Heart left ventricle (tissue), 16 donors: ENCODE results near the gene SNN. TPM values are rescaled to one million over a fixed set of nuclear protein-coding genes. Genes with fewer than 3 reads are reported as not detected.

Experiments used
- ATAC-seq, 4 donors: fragments of 200-7000 bp; cut with Tn5 transposase; one replicate each; pipeline ENCODE4 v1.9.1; 2020 to 2022; ENCODE audit warnings: moderate library complexity in 4 of 4, mild to moderate bottlenecking in 3 of 4, moderate number of reproducible peaks in 1 of 4
- DNase-seq, 5 donors: peaks; one replicate each; pipeline ENCODE4 v3.0.0-alpha.2; 2020
- H3K27ac ChIP-seq, 12 donors: fragments of 200-600 bp; sonication (generic) in 4 of 12; one replicate each; pipeline versions ENCODE4 v1.5.0 to v1.8.0; 2016 to 2022; ENCODE audit warnings: mild to moderate bottlenecking in 2 of 12
- H3K27me3 ChIP-seq, 9 donors: fragments of 200-600 bp; sonication (generic) in 2 of 9; one replicate each; pipeline versions ENCODE4 v1.5.1 to v1.8.0; 2016 to 2022; ENCODE audit warnings: mild to moderate bottlenecking in 3 of 9
- H3K36me3 ChIP-seq, 9 donors: fragments of 200-600 bp; sonication (generic) in 2 of 9; one replicate each; pipeline versions ENCODE4 v1.5.0 to v1.8.0; 2018 to 2022; ENCODE audit warnings: mild to moderate bottlenecking in 2 of 9
- H3K4me1 ChIP-seq, 12 donors: fragments of 200-600 bp; sonication (generic) in 4 of 12; one replicate each; pipeline versions ENCODE4 v1.5.0 to v1.8.0; 2016 to 2022; ENCODE audit warnings: mild to moderate bottlenecking in 3 of 12
- H3K4me3 ChIP-seq, 12 donors: fragments of 200-600 bp; sonication (generic) in 4 of 12; one replicate each; pipeline versions ENCODE4 v1.5.0 to v1.8.0; 2017 to 2022; ENCODE audit warnings: mild to moderate bottlenecking in 9 of 12, moderate library complexity in 4 of 12
- H3K9me3 ChIP-seq, 12 donors: fragments of 200-600 bp; sonication (generic) in 4 of 12; one replicate each; pipeline versions ENCODE4 v1.5.0 to v1.8.0; 2016 to 2022; ENCODE audit warnings: mild to moderate bottlenecking in 1 of 12
- POLR2A ChIP-seq, 2 donors: fragments of 450-650 bp; IDR thresholded peaks; one replicate each; pipeline ENCODE4 v1.6.1; 2017; ENCODE audit warnings: antibody characterized with exemption in 2 of 2, mild to moderate bottlenecking in 2 of 2, moderate library complexity in 2 of 2
- WGBS, 4 donors: extraction: QIAGEN DNeasy Blood & Tissue Kit in 2 of 4; methylation state at CpG; one replicate each; pipeline versions ENCODE4 v1.1.5 to v1.1.7; 2013 to 2018; 5-methylcytosine and 5-hydroxymethylcytosine counted together
- intact Hi-C, 10 donors: fragments of 100-400 bp; cut with DNase I; formaldehyde crosslinking; loops; one replicate each; pipeline versions ENCODE4 v1.11.1 to v1.14.2; 2022
- polyA plus RNA-seq, 2 donors: library from polyadenylated mRNA; stranded (reverse); fragments of 200-250 nt; gene quantifications; one replicate each; pipeline ENCODE4 v1.2.3, GENCODE V29; 2013
- total RNA-seq, 9 donors: library from RNA; depleted of rRNA in 2 of 9; stranded (reverse); fragments of >200 nt in 2 of 9; fragmentation: NEBNext Ultra II Directional in 3 of 9; extraction: Animal tissue kit (Norgen Biotek cat#: 25700) in 3 of 9; gene quantifications; one replicate each; pipeline versions ENCODE4 v1.1.0 to v1.2.4, GENCODE V29; 2016 to 2023
- TF ChIP-seq, protein P1 (sequence below), 12 donors: fragments of 200-600 bp; sonication (generic) in 4 of 12; IDR thresholded peaks; one replicate each; pipeline versions ENCODE4 v1.5.0 to v1.8.0; 2018 to 2022; ENCODE audit warnings: antibody characterized with exemption in 12 of 12, mild to moderate bottlenecking in 5 of 12
- donor health status: ischemic (EF 13 %, LVEDD 7.1; RV severe dilation, severe dysfunction).
- donor health status: healthy with polysubstance abuse.
- donor health status: DM: no; HTN: yes; CAD: no.
- donor health status: DM: no; HTN: no; CAD: no.
- donor health status: ischemic (EF 25% LVEDD 6.9; RV normal size, moderate dysfunction).
- donor health status: ischemic (EF 25% LVEDD 5.7; RV mildly dilated, moderate dysfunction).
- donor health status: healthy.
- donor health status: DM: yes; HTN: yes; CAD: no.
- donor health status: ischemic (EF 35%, LVEDD 5.7; RV mildly dilated, moderate dysfunction).
- donor health status: nonischemic (EF 11% LVEDD 7.7; RV severe dilation, severe dysfunction).
- donor health status: DM: yes; HTN: yes; CAD: no.
- donor health status: PGD.
- donor health status: ischemic (EF 29% LVEDD 5.4; RV normal size, mild dysfunction).
- donor health status: nonischemic (EF 23%, LVEDD 6.1; RV moderate dilation, normal function).

The SNN gene
- total and polyA plus RNA-seq, 11 donors: 12.5 to 60.0 (median 36.4) TPM

DNA sequence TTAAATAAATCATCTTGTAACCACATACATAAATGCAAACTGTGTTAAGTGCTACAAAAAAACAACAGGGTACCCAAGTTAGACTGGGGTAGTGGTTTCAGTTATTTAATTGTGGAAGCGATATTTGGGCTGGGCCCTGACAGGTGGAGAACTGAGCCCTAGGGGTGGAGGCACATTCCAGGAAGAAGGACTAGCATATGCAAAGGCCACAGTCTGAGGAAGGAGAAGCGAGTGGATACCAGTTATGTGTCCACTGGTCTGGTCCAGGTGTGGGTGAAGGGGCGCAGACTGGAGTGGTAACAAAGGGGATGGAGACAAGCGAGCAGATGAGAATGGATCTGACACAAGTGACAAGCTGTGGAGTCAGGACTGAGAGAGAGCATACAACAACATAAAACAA is 51.5 kb downstream of the SNN start:
- no peak for DNase-seq
- no peak for TF ChIP-seq POLR2A (IDR thresholded peaks at IDR 0.05)
- no peak overlapping the region for H3K4me3 ChIP-seq
- H3K27me3 ChIP-seq: no peaks in the 10 kb centered on the region
- no peak for ATAC-seq
- WGBS, 4 donors: 93 to 98% (median 98%) methylated on average over 4 of the region's 4 CpGs
- H3K4me1 ChIP-seq: peaks cover 0 to 11% (median 0%) of the 10 kb centered on the region in 12 donors
- H3K36me3 ChIP-seq: peaks cover 0 to 89% (median 81%) of the 10 kb centered on the region in 9 donors
- no peaks in the 10 kb centered on the region for H3K9me3 ChIP-seq
- H3K27ac ChIP-seq: no peak overlapping the region
- intact Hi-C loops: loop anchor here in 5 of 10 donors (5.0 to 10.0 kb wide), 5 partner anchors 75 to 755 kb away; a partner anchor contains a TSS

GRCh38 chr16:11721781-11722467 is 53.7 kb downstream of the SNN start:
- no peaks in the 10 kb centered on the region for H3K27me3 ChIP-seq
- H3K9me3 ChIP-seq: no peaks in the 10 kb centered on the region
- DNase-seq (no peak), ATAC-seq (no peak)
- intact Hi-C loops: loop anchor here in 1 of 10 donors (5.0 kb wide), 1 partner anchor 195 kb away; a partner anchor contains a TSS
- WGBS, 4 donors: 76 to 81% (median 77%) methylated on average over 4 of the region's 4 CpGs
- TF ChIP-seq, protein P1, sequence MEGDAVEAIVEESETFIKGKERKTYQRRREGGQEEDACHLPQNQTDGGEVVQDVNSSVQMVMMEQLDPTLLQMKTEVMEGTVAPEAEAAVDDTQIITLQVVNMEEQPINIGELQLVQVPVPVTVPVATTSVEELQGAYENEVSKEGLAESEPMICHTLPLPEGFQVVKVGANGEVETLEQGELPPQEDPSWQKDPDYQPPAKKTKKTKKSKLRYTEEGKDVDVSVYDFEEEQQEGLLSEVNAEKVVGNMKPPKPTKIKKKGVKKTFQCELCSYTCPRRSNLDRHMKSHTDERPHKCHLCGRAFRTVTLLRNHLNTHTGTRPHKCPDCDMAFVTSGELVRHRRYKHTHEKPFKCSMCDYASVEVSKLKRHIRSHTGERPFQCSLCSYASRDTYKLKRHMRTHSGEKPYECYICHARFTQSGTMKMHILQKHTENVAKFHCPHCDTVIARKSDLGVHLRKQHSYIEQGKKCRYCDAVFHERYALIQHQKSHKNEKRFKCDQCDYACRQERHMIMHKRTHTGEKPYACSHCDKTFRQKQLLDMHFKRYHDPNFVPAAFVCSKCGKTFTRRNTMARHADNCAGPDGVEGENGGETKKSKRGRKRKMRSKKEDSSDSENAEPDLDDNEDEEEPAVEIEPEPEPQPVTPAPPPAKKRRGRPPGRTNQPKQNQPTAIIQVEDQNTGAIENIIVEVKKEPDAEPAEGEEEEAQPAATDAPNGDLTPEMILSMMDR (IDR thresholded peaks at IDR 0.05): no peak
- TF ChIP-seq POLR2A (IDR thresholded peaks at IDR 0.05): no peak
- no peak overlapping the region for H3K4me3 ChIP-seq
- peaks cover 0 to 21% (median 2%) of the 10 kb centered on the region in 12 donors for H3K4me1 ChIP-seq
- peaks cover 0 to 93% (median 87%) of the 10 kb centered on the region in 9 donors for H3K36me3 ChIP-seq
- H3K27ac ChIP-seq: no peak overlapping the region

GRCh38 chr16:11722468-11722808 is 54.2 kb downstream of the SNN start:
- no peak overlapping the region for H3K27ac ChIP-seq

DNA sequence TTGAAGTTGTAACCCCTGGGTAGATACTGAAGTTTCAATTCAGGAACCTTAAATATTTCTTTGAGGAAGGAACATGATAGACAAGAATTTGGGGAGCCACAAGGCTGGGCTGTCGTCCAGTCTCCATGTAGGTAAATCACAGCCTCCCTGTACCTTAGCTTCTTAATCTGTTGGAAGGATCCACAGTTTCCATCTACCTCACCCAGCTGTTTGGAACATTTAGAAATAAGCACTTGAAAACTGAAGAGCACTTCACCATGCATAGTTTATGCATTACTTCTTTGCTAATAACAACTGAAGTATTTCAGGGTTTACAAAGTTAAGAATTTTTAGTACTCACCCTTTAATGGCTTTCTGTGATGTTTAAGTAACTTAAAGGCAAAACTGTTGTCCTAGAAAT is 57.2 kb downstream of the SNN start:
- H3K27ac ChIP-seq: no peak overlapping the region
- ATAC-seq: peak in 1 of 4 donors; percentile 26

More at GRCh38 chr16:11722468-11722808, 54.2 kb downstream of the SNN start:
- DNase-seq (no peak), ATAC-seq (no peak)
- Histone ChIP-seq H3K36me3 (peaks cover 0 to 96% (median 87%) of the 10 kb centered on the region in 9 donors), H3K27me3 (no peaks in the 10 kb centered on the region), H3K9me3 (no peaks in the 10 kb centered on the region), H3K4me3 (no peak overlapping the region), H3K4me1 (peaks cover 0 to 21% (median 2%) of the 10 kb centered on the region in 12 donors)
- intact Hi-C loops: loop anchor here in 1 of 10 donors (5.0 kb wide), 1 partner anchor 195 kb away; a partner anchor contains a TSS
- 83 to 91% (median 89%) methylated on average over 3 of the region's 3 CpGs for WGBS, 4 donors
- TF ChIP-seq POLR2A (IDR thresholded peaks at IDR 0.05): no peak
- TF ChIP-seq, protein P1 (IDR thresholded peaks at IDR 0.05): no peak

DNA sequence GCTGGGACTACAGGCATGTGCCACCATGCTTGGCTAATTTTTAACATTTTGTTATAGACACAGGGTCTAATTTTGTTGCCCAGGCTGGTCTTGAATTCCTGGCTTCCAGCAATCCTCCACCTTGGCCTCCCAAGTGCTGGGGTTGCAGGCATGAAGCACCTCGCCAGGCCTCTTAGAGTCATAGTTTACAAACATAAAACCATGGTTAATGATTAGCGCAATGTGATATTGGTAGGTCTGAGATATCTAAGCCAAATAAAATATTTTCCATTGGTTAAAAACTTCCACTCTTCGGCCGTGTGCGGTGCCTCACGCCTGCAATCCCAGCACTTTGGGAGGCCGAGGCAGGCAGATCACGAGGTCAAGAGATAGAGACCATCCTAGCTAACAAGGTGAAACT is 57.8 kb downstream of the SNN start:
- Histone ChIP-seq H3K27ac (peak overlapping the region in 1 of 12 donors; percentile 12), H3K4me3 (no peak overlapping the region), H3K27me3 (no peaks in the 10 kb centered on the region), H3K36me3 (peaks cover 0 to 98% (median 90%) of the 10 kb centered on the region in 9 donors), H3K9me3 (no peaks in the 10 kb centered on the region), H3K4me1 (peaks cover 0 to 42% (median 7%) of the 10 kb centered on the region in 12 donors)
- intact Hi-C loops: no loop called here
- DNase-seq (no peak), ATAC-seq (no peak)
- no peak for TF ChIP-seq POLR2A (IDR thresholded peaks at IDR 0.05)
- TF ChIP-seq, protein P1 (IDR thresholded peaks at IDR 0.05): no peak
- WGBS, 4 donors: 94 to 97% (median 96%) methylated on average over 8 of the region's 8 CpGs

More for the DNA sequence above, 57.2 kb downstream of the SNN start:
- H3K4me1 ChIP-seq: peaks cover 0 to 37% (median 4%) of the 10 kb centered on the region in 12 donors
- DNase-seq: no peak
- no peak for TF ChIP-seq POLR2A (IDR thresholded peaks at IDR 0.05)
- H3K27me3 ChIP-seq: no peaks in the 10 kb centered on the region
- 56 to 81% (median 64%) methylated on average over 1 of the region's 1 CpG for WGBS, 4 donors
- H3K36me3 ChIP-seq: peaks cover 0 to 98% (median 91%) of the 10 kb centered on the region in 9 donors
- intact Hi-C loops: no loop called here
- H3K9me3 ChIP-seq: no peaks in the 10 kb centered on the region
- H3K4me3 ChIP-seq: no peak overlapping the region
